ENCODE measurements around the gene TASP1. TPM values are rescaled to one million over a fixed set of nuclear protein-coding genes. Genes with fewer than 3 reads are reported as not detected.

The TASP1 gene
- total RNA-seq, 1 experiment from 2014 or later: 9.5 TPM

DNA sequence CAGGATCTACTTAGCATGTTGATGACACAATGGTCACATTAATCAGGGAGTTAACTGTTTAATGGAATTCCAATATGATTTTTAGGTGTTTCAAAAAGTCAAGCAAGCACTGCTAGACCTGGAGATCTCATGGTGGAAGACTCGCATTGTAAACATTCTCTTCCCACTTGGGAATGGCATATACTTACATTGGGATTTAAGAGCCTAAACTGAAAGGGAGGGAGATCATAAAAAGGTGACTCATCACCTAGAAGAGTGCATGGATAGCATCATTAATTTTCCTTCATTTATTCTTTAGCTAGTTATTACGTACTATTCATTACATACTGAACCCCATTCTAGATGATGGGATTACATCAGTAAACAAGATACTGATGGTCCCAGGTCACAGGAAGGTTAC lies 185.4 kb downstream of the TASP1 start:
- H4K5ac ChIP-seq (ENCODE audit: insufficient read length, low read depth, low read length): no peak overlapping the region
- Mint-ChIP-seq H3K36me3 (ENCODE audit: insufficient read depth in 1 of 3, low read depth in 3 of 3) (peaks cover 0 to 6% (median 5%) of the 10 kb centered on the region in 3 experiments; a peak in 3 of 7 replicates), H3K4me3 (no peak overlapping the region), H3K4me1 (peaks cover 0 to 14% of the 10 kb centered on the region in 2 experiments; a peak in 2 of 4 replicates), H3K9me3 (no peaks in the 10 kb centered on the region), H3K27me3 (ENCODE audit: low read depth) (no peaks in the 10 kb centered on the region), H3K27ac (no peak overlapping the region)
- H3K79me1 ChIP-seq (ENCODE audit: insufficient read depth, low read depth, low read length, poor library complexity, severe bottlenecking): no peaks in the 10 kb centered on the region
- H4K20me1 ChIP-seq (ENCODE audit: control insufficient read depth, insufficient read depth, insufficient read length): no peaks in the 10 kb centered on the region
- DNase-seq: no peak
- H3K4me1 ChIP-seq (ENCODE audit: insufficient read depth, low read length): no peaks in the 10 kb centered on the region
- H2AFZ ChIP-seq (ENCODE audit: low read length): no peak overlapping the region
- no peaks in the 10 kb centered on the region for H3K23me2 ChIP-seq (ENCODE audit: insufficient read length, low read depth, low read length, poor library complexity, severe bottlenecking)
- no peak overlapping the region for H2BK120ac ChIP-seq (ENCODE audit: low read depth, low read length, poor library complexity, severe bottlenecking)
- H3K9me3 ChIP-seq (ENCODE audit: control insufficient read depth, low read depth, low read length): no peaks in the 10 kb centered on the region
- H3K14ac ChIP-seq (ENCODE audit: insufficient read depth, low read length): no peak overlapping the region
- no peak overlapping the region for H3K9ac ChIP-seq (ENCODE audit: extremely low read depth, insufficient read length, low read length)
- no peak overlapping the region for H2BK12ac ChIP-seq (ENCODE audit: insufficient read length, low read depth, low read length)
- H3T11ph ChIP-seq (ENCODE audit: low read length): no peak overlapping the region
- no peak overlapping the region for H4K91ac ChIP-seq (ENCODE audit: insufficient read length, low read depth, low read length)
- H2BK5ac ChIP-seq (ENCODE audit: insufficient read length, low read length): no peak overlapping the region
- H2AK5ac ChIP-seq (ENCODE audit: insufficient read length, low read length): no peak overlapping the region
- H3K27ac ChIP-seq (ENCODE audit: insufficient read length, low read depth, low read length): no peak overlapping the region
- H2BK20ac ChIP-seq (ENCODE audit: low read depth, low read length, poor library complexity, severe bottlenecking): no peak overlapping the region
- no peak overlapping the region for H3K4ac ChIP-seq (ENCODE audit: low read depth, low read length)
- no peak overlapping the region for H4K8ac ChIP-seq (replicated peaks; ENCODE audit: insufficient read length, low read depth, low read length)
- H3K79me2 ChIP-seq (ENCODE audit: insufficient read depth, low read length): no peaks in the 10 kb centered on the region
- TF ChIP-seq, protein P1, sequence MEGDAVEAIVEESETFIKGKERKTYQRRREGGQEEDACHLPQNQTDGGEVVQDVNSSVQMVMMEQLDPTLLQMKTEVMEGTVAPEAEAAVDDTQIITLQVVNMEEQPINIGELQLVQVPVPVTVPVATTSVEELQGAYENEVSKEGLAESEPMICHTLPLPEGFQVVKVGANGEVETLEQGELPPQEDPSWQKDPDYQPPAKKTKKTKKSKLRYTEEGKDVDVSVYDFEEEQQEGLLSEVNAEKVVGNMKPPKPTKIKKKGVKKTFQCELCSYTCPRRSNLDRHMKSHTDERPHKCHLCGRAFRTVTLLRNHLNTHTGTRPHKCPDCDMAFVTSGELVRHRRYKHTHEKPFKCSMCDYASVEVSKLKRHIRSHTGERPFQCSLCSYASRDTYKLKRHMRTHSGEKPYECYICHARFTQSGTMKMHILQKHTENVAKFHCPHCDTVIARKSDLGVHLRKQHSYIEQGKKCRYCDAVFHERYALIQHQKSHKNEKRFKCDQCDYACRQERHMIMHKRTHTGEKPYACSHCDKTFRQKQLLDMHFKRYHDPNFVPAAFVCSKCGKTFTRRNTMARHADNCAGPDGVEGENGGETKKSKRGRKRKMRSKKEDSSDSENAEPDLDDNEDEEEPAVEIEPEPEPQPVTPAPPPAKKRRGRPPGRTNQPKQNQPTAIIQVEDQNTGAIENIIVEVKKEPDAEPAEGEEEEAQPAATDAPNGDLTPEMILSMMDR (conservative IDR thresholded peaks at IDR 0.05): no peak
- WGBS (ENCODE audit: extremely low coverage, insufficient read length, low lambda C conversion rate): no CpG with 5 or more reads among the region's 2 CpGs
- no peak overlapping the region for H3K23ac ChIP-seq (ENCODE audit: insufficient read length, low read depth, low read length)
- no peak overlapping the region for H3K56ac ChIP-seq (ENCODE audit: insufficient read length, low read depth, low read length)
- H3K18ac ChIP-seq (ENCODE audit: insufficient read length, low read depth, low read length): no peak overlapping the region
- no peaks in the 10 kb centered on the region for H3K27me3 ChIP-seq (ENCODE audit: insufficient read depth, low read length)
- H3K4me2 ChIP-seq (ENCODE audit: insufficient read depth, insufficient read length, low read length): no peak overlapping the region
- no peak overlapping the region for H2BK15ac ChIP-seq (ENCODE audit: low read depth, low read length)

Data from H9 (cell line).